NCI-H128 (cell line): ENCODE data around the gene GOSR1.
"Not testable (repeated sequence)": the region's sequence is repeated elsewhere in the genome, so short reads cannot be mapped to it uniquely, and the experiment has no call there.

ENCODE experiments used
- DNase-seq: peaks from one replicate; lab custom pipeline; 2025; ENCODE audit not compliant: unreplicated experiment; lab: John Stamatoyannopoulos, UW

Gene GOSR1

DNA sequence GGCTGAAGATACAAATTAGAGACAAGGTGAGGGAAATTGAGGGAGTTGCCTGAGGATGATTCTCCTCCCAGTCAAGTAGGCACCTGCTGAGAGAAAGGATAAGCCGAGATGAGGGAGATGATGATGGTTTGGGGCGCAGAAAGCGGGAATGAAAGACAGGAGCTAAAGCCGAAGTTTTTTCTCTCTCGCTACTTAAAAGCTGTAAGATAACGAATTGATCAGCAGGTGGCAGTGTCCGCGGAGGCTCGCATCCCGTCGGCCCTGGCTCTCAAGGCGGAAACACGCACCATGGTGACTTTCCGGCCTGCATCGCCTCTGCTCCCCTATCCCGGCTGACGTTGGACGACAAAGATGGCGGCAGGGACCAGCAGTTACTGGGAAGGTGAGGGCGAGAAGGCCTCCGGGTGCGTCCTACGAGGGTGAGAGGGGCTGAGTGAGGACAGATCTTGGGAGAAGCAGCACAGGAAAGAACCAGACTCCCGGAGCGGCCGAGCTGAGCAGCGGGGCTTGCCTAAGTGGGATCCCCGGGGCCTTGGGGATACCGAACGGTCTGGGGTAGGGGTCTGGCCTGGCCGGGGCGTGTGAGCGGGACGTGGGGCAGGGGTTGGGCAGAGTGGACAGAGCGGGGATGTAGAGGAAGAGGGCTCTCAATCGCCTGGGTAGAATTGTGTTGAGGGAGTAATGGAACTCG is at the start of gene GOSR1:
Gene GOSR1, plus strand, starts transcription at position 326 of the 691 bp plus-strand sequence. Its CDS starts 26 bp downstream, at position 352.
- peak; percentile 73 for DNase-seq

DNA sequence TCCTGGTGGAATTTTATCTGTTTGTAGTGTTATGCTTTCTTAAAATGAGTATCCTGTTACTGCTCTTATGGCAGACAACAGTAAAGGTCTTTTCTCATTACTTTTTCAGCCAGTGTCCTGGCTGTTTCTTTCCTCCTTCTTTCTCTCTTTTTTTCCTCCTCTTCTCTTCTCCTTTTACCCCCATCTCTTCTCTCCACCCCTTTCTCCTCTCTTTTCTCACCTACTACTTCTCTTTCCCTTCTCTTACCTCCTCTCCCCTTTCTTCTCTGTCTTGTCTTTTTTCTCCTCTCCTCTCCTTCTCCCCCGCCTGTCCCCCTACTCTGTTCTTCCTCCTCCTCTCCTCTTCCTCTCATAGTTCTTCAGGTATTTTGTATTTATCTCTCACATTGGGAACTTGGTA is 49.6 kb upstream of the GOSR1 start:
- DNase-seq = no peak

DNA sequence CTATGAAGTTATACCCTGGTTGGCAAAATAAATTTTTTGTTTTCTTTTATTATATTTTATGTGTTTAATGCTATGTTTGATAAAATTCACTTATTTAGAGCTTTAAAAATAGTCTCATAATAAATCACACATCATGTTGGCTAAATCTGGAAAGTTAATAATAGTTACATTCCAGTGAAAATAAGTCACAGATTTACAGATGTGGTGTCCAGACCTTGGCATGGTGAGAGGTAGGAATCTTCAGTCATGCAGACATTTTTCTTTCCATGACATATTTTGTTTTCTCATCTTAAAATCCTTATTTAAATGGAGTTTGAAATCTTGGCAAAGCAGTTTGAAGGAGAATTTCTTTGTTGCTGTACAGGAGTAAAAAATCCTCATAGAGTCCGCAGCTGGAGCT is 48.1 kb upstream of the GOSR1 start:
- DNase-seq = no peak

DNA sequence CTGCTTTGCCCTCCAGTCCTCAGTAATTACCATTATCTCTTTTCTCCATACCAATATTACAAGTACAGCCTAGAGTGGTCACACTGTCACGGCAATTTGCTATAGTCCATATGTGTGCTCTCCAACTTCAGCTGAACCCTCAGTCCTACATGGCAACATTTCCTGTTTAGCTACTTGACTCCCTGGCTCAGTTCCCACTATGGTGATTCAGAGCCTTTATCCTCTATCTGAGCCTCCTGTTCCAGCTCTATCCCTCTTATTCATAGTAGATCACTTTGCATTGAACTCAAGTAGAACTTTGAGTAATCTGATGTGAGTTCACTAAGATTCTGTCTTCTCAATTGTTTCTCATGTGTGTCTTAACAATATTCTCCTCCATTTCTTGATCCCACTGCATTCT is 43.7 kb upstream of the GOSR1 start:
- peak; percentile 15 for DNase-seq

DNA sequence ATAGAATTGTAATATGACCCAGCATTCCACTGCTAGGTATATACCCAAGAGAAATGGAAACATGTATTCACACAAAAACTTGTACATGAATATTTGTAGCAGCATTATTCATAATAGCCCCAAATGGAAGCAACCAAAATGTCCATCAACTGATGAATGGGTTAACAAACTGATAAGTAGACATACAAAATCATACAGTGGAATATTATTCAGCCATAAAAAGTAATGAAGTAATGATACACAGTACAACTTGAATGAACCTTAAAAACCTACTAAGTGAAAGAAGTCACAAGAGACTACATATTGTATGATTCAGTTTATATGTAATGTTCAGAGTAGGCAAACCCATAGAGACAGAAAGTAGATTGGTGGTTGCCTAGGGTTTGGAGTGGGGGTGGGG is 40.5 kb upstream of the GOSR1 start:
- DNase-seq = no peak

DNA sequence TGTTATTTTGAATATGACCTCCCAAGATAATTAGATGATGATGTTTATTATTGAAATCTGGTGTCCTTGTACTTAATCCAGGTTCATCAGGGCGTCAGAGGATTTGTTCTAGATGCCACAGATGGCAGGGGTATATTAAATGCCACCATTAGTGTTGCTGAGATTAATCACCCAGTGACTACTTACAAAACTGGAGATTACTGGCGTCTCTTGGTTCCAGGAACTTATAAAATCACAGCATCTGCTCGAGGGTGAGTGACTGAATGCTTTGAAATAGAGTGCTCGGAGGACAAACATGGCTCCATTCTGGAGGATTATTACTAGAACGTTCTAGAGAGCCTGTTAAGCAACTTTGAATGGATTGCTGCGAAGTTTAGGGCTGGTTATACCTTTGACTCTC is 33.5 kb upstream of the GOSR1 start:
- DNase-seq = no peak

DNA sequence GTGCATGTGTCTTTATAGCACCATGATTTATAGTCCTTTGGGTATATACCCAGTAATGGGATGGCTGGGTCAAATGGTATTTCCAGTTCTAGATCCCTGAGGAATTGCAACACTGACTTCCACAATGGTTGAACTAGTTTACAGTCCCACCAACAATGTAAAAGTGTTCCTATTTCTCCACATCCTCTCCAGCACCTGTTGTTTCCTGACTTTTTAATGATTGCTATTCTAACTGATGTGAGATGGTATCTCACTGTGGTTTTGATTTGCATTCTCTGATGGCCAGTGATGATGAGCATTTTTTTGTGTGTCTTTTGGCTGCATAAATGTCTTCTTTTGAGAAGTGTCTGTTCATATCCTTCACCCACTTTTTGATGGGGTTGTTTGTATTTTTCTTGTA is 30.6 kb upstream of the GOSR1 start:
- DNase-seq = not testable (repeated sequence)

DNA sequence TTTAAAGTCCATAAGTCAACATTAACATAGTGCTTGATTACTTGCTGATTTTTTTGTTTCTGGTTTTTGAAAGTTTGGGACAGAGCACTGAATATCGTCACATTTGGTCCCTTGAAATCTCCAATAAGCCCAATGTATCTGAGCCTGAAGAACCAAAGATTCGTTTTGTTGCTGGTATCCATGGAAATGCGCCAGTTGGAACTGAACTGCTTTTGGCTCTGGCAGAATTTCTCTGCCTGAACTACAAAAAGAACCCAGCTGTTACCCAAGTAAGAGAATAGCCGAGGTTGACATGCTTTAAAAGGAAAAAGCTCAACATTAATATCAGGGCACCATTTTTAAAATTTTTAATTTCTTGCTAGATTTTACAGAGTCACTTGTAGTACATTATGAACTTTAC is 27.7 kb upstream of the GOSR1 start:
- DNase-seq = no peak

DNA sequence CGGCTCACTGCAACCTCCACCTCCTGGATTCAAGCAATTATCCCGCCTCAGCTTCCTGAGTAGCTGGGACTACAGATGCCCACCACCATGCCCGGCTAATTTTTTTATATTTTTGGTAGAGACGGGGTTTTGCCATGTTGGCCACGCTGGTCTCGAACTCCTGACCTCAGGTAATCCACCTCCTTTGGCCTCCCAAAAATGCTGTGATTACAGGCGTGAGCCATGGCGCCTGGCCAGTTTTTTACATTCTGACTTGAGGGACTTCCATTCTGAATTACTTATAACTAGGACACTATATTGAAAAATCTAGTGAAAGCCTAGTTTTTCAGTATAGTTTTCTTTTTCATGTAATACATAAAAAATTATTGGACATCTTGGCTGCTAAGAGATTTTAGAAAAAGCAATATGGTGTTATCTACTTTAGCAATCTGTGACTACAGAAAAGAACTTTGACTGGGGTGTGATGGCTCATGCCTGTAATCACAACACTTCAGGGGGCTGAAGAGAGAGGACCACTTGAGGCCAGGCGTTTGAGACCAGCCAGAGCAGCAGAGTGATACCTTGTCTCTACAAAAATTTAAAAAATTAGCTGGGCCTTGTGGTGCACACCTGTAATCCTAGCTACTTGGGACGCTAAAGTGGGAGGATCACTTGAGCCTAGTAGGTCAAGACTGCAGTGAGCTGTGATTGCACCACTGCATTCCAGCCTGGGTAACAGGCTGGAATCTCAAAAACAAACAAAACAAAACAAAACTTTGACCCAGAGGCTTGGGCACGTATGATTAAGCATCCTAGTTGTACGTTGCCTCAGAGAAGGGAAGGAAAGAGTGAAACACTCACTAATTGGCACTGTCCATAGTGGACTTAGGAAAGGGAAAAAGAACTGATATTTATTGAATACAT is 26.8 kb upstream of the GOSR1 start:
- no peak for DNase-seq

DNA sequence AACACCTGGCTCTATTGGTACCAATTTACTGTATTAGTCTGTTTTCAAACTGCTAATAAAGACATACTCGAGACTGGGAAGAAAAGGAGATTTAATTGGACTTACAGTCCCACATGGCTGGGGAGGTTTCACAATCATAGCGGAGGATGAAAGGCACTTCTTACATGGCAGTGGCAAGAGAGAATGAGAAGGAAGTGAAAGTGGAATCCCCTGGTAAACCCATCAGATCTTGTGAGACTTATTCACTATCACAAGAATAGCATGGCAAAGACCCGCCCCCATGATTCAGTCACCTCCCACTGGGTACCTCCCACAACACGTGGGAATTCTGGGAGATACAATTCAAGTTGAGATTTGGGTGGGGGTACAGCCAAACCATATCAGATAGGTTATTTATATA is 22.6 kb upstream of the GOSR1 start:
- DNase-seq = no peak

DNA sequence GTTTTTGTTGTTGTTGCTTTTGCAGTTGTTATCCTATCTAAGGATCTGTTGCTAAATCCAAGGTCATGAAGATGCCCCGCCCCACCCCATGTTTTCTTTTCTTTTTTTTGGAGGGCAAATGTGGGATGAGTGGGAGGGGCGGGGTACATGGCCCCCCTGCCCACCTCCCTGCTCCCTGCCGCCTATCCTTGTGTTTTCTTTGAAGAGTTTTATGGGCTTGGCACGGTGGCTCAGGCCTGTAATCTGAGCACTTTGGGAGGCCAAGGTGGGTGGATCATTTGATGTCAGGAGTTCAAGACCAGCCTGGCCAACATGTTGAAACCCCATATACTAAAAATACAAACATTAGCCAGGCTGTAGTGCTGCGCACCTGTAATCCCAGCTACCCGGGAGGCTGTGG is 18.8 kb upstream of the GOSR1 start:
- no peak for DNase-seq

DNA sequence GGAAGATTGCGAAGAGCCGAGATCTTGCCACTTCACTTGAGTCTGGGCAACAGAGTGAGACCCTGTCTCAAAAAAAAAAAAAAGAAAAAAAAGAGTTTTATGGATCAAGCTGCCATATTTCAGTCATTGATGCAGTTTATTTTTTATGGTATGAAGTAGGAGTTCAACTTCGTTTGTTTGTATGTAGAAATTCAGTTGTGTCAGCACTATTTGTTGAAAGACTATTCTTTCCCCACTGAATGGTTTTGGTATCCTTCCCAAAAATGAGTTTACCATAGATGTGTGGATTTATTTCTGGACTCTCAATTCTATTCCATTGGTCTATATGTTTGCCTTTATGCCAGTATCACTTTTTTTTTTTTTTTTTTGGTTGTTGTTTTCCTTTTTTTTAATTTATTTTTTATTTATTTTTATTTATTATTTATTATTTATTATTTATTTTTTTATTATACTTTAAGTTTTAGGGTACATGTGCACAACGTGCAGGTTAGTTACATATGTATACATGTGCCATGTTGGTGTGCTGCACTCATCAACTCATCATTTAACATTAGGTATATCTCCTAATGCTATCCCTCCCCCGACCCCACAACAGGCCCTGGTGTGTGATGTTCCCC is 18.3 kb upstream of the GOSR1 start:
- DNase-seq = not testable (repeated sequence)

DNA sequence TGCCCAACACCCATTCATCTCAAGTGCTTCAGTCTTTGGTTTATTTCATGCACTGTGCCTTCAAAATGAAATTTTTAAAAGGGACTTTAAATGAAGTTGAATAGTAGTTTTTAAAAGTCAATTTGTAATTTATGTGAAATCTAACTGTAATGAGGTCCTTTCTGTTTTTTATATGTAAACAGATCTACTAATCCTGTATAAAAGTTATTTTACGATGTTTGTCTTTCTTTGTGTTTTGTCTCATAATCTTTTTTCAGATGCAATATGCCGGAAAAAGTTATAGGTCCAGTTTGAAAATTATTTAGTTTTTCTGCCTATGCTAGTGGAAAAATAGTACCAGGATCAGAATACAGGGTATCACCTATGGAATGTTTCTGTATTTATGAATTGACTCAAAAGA is 8.7 kb upstream of the GOSR1 start:
- DNase-seq = no peak

DNA sequence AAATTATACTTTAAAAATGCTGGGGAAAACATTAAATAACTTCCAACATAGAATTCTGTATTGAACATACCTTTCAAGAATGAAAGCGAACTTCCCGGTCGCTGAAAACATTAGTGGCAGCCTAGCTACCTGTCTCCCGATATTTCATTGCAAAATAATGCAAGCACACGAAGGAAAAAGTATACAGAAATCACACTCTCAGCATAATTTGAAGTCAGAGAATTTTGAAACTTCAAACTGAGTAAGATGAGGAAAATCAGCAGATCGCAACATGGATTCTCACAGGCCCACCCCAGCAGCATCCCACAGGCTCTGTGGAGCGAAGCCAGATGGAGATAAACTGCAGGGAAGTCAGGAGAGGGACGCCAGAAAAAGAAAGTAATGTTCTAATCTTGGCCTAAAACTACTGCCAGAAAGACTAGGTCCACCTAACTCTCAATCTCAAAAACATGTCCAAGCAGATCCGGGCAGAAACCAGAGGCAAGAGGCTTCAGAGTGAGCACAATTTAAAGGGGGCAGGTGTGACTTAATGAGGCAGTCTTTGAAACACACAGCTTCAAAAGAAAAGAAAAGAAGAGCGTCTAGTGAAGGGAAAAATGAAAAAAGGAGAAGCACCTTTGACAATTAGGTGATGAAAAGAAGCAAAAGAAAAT is 4.8 kb upstream of the GOSR1 start:
- DNase-seq = no peak

DNA sequence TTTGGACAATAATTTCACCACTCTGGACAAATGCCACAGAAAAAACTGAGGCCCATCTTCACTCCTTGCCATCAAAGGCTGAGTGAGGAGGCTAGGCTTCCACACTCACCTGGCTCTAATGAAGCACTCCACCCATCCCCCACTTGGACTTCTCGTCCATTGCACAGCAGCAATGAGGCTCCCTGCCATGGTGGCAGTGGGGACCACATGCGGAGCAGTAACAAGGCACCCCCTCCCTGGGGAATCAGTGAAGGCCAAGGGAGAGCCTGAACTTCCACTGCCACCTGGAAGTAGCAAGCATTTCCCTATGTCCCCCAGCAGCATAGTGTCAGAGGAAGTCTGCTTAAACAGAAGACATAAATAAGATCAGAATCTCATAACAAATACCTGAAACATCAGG is 2.0 kb upstream of the GOSR1 start:
- DNase-seq = no peak

DNA sequence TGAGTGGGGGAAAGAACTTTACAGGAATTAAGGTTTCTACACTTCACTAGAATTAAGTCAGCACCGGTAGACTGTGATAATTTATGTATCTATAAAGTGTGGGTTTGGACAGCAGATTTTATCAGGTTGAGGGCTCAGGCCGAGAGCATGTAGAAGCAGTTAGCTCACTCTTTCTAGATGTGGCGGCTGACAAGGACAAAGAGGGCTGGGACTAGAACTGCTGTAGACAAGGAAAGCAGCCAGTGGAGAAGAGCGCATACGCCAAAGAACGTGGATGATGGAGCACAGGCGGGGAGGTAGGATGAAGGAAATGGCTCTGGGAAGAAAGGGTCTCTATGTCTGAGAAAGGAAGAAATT is 504 bp upstream of the GOSR1 start:
- DNase-seq = no peak

DNA sequence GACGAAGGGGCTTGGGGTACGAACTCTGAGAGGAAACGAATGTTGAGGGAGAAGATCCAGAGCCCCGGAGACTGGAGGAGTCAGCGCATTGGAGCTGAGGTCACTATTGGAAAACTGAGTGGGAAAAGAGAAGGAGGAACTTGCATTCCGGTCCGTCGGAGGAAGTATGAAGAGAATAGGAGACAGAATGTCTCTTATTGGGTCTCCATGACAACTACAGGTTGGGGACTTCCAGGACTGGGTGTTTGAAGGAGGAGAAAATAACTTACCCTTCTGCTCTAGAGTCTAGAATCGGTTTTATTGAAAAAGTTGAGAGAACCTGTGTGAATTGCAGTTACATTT is 537 bp downstream of the GOSR1 start:
- DNase-seq = no peak

DNA sequence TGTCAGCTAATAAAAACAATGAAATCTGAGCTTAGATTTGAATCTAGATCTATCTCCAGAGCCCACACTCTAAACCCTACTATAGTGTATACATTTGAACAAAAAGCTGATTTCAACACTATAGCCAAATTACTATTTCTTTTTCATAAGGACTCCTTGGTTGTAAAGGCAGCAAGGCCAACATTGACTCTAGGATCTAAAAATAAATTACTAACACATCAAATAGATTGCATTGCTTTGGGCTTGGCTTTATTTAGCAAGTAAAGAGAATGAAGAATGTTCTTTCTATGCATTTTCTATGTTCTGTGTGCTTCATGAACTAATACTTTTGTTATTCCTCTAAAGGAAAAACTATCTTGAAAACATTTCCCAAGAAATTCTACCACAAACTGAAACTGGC is 5.3 kb downstream of the GOSR1 start:
- no peak for DNase-seq

DNA sequence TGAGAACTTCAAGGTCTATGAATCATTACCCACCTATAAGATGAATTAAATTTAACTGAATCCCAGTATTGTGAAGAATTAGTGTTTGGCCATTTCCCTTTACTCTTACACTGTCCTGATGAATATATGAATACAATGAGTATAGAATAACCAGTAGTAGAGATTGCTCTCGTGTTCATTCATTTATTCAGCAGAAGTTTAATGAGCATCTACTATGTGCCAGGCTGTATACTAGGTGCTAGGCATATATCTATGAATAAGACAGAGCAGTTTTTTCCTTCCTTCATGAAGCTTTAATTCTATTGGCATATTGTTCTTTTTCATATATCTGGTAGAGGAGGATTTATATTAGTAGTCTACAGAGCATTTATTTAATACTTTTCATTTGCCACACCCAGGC is 6.0 kb downstream of the GOSR1 start:
- no peak for DNase-seq

DNA sequence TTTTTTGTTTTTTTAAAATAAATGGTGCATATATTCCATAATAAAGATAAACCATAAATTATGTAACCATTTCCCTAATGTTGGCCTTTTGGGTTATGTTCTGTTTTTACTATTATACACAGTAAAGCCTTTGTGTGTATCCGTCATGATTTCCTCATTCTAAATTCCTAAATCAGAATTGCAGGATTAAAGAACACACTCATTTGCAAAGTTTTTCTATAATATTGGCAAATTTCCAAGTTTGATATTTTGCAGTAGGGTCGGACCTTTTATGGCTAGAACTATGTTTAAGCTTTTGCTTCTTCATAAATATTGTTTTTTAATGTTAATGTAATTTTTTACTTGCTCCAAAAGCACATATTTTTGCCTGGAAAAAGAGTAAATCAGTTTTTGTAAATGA is 16.6 kb downstream of the GOSR1 start:
- no peak for DNase-seq

DNA sequence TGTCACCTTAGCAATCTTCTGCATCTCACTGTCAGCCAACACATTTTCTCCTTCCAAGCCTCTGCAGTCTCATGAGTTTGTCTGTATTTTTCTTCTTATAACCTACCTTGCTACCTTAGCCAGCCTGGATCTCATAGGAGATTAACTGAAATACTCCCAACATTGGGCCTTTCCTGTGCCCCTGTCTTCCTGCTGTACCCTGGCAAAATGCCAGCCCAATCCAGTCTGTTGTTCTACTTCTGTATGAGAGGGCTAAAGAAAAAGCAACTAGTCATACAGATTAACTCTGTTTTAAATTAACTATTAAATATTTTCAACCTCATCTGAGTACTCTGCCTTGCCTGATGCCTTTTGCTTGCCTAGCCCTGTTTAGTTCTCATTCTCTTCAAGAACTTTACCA is 18.4 kb downstream of the GOSR1 start:
- DNase-seq = no peak

DNA sequence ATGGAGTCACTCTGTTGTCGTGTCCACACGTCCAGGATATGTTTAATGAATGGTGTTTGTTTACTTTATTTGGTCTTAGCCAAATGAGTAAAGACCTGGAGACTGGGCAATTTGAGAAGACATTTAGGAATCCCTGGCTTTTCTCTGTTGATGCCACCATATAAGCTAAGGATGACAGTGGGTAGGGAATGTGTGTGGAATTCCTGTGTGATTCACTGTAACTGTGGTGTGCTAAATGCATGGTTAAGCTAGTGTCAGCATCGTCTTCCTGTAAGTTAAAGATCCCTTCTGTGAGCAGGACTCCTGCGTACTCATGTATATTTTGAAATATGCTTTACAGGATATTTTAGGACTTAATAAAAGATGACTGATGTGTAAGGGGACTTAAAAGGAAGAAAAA is 26.4 kb downstream of the GOSR1 start:
- DNase-seq = no peak
